PC-9 (cell line): ENCODE measurements around the gene GPR35. TPM values are rescaled to one million over a fixed set of nuclear protein-coding genes. Genes with fewer than 3 reads are reported as not detected.

ENCODE experiments used
- BruUV-seq: library from RNA; stranded (reverse); fragments of 400-500 nt; replicated peaks from 2 replicates; lab custom pipeline; 2021; lab: Mats Ljungman, UMichigan
- CTCF ChIA-PET: fragments of 300-600 bp; sonication (Branson Sonifier 250); formaldehyde crosslinking; loops from one replicate; lab custom pipeline; 2022; ENCODE audit warnings: antibody characterized with exemption; lab: Charles Lee
- POLR2A ChIA-PET: fragments of 300-600 bp; sonication (Branson Sonifier 250); formaldehyde crosslinking; loops from one replicate; lab custom pipeline; 2022; ENCODE audit warnings: antibody characterized with exemption; ENCODE audit not compliant: unreplicated experiment; lab: Charles Lee
- DNase-seq, 2 experiments: peaks; one replicate each; pipeline versions ENCODE4 v3.0.0 to v3.0.0-alpha.2; 2015 to 2022; ENCODE audit warnings: mixed read lengths in 1 of 2
- H2AFZ ChIP-seq: fragments of 200-600 bp; sonication (generic); 2 replicates; pipeline ENCODE4 v1.8.1; 2017; ENCODE audit warnings: antibody characterized with exemption
- H3F3A ChIP-seq: fragments of 200-600 bp; sonication (generic); 2 replicates; pipeline ENCODE4 v1.8.1; 2017; ENCODE audit warnings: antibody characterized with exemption, mild to moderate bottlenecking, low read depth; ENCODE audit not compliant: insufficient read depth
- H3K27ac ChIP-seq: fragments of 200-600 bp; sonication (generic); 2 replicates; pipeline ENCODE4 v1.6.1; 2016; ENCODE audit warnings: mixed run types
- H3K27me3 ChIP-seq: fragments of 200-600 bp; sonication (generic); 2 replicates; pipeline ENCODE4 v1.6.1; 2016; ENCODE audit warnings: low read depth, mixed run types; ENCODE audit not compliant: insufficient read depth
- H3K36me3 ChIP-seq: fragments of 200-600 bp; sonication (generic); 2 replicates; pipeline ENCODE4 v1.6.1; 2016; ENCODE audit warnings: low read depth, mixed run types
- H3K4me1 ChIP-seq: fragments of 200-600 bp; sonication (generic); replicated peaks from 2 replicates; pipeline ENCODE4 v1.6.1; 2016; ENCODE audit warnings: mixed run types; ENCODE audit not compliant: insufficient read depth
- H3K4me2 ChIP-seq: fragments of 200-600 bp; sonication (generic); 2 replicates; pipeline ENCODE4 v1.6.1; 2017; ENCODE audit warnings: mixed run types
- H3K4me3 ChIP-seq: fragments of 200-600 bp; sonication (generic); 2 replicates; pipeline ENCODE4 v1.6.1; 2016; ENCODE audit warnings: mixed run types
- H3K79me2 ChIP-seq: fragments of 200-600 bp; sonication (generic); 2 replicates; pipeline ENCODE4 v1.6.1; 2017; ENCODE audit warnings: low read depth, mixed run types
- H3K9me2 ChIP-seq: fragments of 200-600 bp; sonication (generic); 2 replicates; pipeline ENCODE4 v1.8.1; 2017; ENCODE audit warnings: mild to moderate bottlenecking; ENCODE audit not compliant: insufficient read depth
- H3K9me3 ChIP-seq: fragments of 200-600 bp; sonication (generic); 2 replicates; pipeline ENCODE4 v1.8.1; 2016; ENCODE audit warnings: low read depth; ENCODE audit not compliant: insufficient read depth
- H4K20me1 ChIP-seq: fragments of 200-600 bp; sonication (generic); 2 replicates; pipeline ENCODE4 v1.8.1; 2017; ENCODE audit not compliant: insufficient read depth
- CTCF ChIP-seq: fragments of 200-600 bp; sonication (generic); conservative IDR thresholded peaks from 2 replicates; pipeline ENCODE4 v1.6.1; 2017; ENCODE audit warnings: mixed run types, antibody characterized with exemption, mild to moderate bottlenecking, moderate library complexity
- EZH2 ChIP-seq: fragments of 200-600 bp; sonication (generic); IDR thresholded peaks from 2 replicates; pipeline ENCODE4 v1.8.0; 2017; ENCODE audit warnings: antibody characterized with exemption, low read depth
- intact Hi-C: fragments of 100-400 bp; cut with micrococcal nuclease; formaldehyde crosslinking; loops from one replicate; pipeline ENCODE4 v1.10.0; 2022; ENCODE audit not compliant: unreplicated experiment
- total RNA-seq: library from RNA; stranded (reverse); gene quantifications from 2 replicates; pipeline ENCODE4 v1.2.3, GENCODE V29; 2021

GPR35 gene
- total RNA-seq, 1 experiment from 2014 or later = 1.1 TPM

- H4K20me1 ChIP-seq = no peaks in the 10 kb centered on the region
- no peak overlapping the region for H3K27ac ChIP-seq
- no TSS peak for BruUV-seq
- ChIA-PET POLR2A (interaction anchor here (0.6 to 0.7 kb wide), 2 partner anchors 98 to 169 kb away, joined by 4 to 6 read pairs; no protein-coding TSS in a partner anchor), CTCF (interaction anchor here (0.7 to 1.1 kb wide), 4 partner anchors 17 to 39 kb away, joined by 3 to 7 read pairs (median 5); partner anchors contain the start of gene CAPN10)
- no peaks in the 10 kb centered on the region for H3K9me3 ChIP-seq
- no peak for TF ChIP-seq EZH2
- peak; percentile 79 for TF ChIP-seq CTCF
- no peaks in the 10 kb centered on the region for H3K4me1 ChIP-seq
- peak overlapping the region; percentile 29; the same call in 1 of the 2 replicates for H3K4me2 ChIP-seq
- no peaks in the 10 kb centered on the region for H3K27me3 ChIP-seq
- DNase-seq = peak; percentile 78 to 88
- no peaks in the 10 kb centered on the region for H3K79me2 ChIP-seq
- H2AFZ ChIP-seq = no peak overlapping the region
- no peaks in the 10 kb centered on the region for H3K36me3 ChIP-seq
- no peaks in the 10 kb centered on the region for H3K9me2 ChIP-seq
- no peaks in the 10 kb centered on the region for H3F3A ChIP-seq
- intact Hi-C loops = no loop called here
- no peak overlapping the region for H3K4me3 ChIP-seq
Observed at GRCh38 chr2:240604291-240604938, 20.9 kb upstream of the GPR35 start.

DNA sequence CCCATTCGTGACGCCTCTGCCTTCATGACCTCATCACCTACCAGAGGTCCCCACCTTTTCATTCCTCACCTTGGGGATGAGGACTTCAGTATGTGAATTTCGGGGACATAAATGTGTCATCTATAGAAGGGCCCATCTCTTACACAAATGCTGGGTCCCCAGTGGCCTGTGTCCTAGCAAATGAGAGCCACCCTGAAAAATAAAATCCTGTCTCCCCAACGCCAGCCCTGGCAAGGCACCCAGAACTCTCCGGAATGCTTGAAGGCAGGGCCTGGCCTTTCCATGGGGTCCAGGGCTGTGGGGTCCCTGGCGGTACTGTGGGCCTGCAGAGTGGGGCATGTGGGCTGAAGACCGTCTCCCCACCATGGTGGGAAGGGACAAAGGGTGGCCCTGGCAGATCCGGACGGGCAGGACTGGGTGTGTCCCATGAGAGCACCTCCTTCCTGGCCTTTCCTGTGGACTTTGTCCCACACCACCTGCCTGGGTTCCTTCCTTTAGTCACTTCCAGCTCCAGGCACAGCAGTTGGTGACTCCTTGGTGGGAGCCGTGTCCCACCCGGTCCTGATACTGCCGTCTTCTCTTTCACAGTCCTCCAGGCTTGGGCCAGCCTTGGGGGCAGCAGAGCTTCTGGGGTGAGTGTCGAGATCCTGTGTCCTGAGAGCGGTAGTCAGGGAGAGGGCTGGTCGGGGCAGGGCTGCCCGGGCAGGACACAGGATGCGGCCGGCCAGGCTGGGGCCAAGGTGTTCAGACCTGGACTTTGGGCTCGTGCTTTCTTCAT lies 20.2 kb upstream of the GPR35 start:
- no peaks in the 10 kb centered on the region for H3K27me3 ChIP-seq
- no peaks in the 10 kb centered on the region for H3K79me2 ChIP-seq
- H4K20me1 ChIP-seq = no peaks in the 10 kb centered on the region
- H3K9me3 ChIP-seq = no peaks in the 10 kb centered on the region
- no peak overlapping the region for H3K4me3 ChIP-seq
- no peak for DNase-seq
- H3K27ac ChIP-seq = no peak overlapping the region
- BruUV-seq = no TSS peak
- peak overlapping the region; percentile 29; the same call in 1 of the 2 replicates for H3K4me2 ChIP-seq
- H2AFZ ChIP-seq = no peak overlapping the region
- TF ChIP-seq CTCF (no peak), EZH2 (no peak)
- H3K4me1 ChIP-seq = no peaks in the 10 kb centered on the region
- H3F3A ChIP-seq = no peaks in the 10 kb centered on the region
- ChIA-PET CTCF (interaction anchor here (1.1 kb wide), 2 partner anchors 19 to 39 kb away, joined by 5 read pairs; partner anchors contain the start of gene CAPN10), POLR2A (no interaction called here)
- no peaks in the 10 kb centered on the region for H3K36me3 ChIP-seq
- intact Hi-C loops = no loop called here
- no peaks in the 10 kb centered on the region for H3K9me2 ChIP-seq

DNA sequence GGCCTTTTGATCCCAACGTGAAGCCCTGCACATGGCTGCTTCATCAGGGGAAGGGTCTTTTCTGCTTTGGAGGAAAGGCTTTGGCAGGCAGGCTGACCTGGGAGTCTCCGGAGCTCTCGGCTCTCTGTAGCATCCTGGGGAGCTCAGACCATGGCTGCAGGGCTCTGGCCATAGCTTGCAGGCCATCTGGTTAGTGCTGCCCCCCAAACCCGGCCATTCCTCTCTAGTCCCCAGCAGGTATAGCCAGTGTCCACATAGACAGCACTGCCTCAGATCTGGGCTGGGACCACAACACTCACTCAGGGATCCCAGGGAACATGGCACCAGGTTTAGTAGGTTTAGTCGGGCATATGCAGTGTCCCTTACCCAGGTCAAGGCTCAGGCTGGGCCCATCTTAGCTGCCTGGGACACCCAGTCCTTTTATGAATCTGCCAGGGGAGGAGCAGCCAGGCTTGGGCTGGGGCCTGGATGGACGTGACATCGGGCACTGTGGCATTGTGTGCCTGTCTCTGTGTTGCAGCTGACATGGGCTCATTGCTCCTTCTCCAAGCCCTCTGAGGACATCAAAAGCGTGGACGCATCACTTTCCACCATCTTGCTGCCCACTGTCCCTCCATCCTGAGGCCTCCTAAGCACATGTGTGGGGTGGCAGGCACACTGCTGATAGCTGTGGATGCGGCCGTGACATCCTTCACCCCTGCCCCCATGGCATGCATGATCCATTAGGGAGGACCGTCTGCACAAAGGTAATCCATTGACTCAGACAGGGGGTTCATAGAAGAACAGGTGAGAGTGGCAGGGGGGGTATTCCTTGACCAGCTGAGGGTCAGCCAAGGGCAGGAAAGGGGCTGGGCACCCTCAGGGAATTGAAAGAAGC lies 19.2 kb upstream of the GPR35 start:
- H3K9me3 ChIP-seq = no peaks in the 10 kb centered on the region
- DNase-seq = no peak
- H3K4me1 ChIP-seq = no peaks in the 10 kb centered on the region
- ChIA-PET POLR2A (no interaction called here), CTCF (no interaction called here)
- H2AFZ ChIP-seq = no peak overlapping the region
- no TSS peak for BruUV-seq
- H3K79me2 ChIP-seq = no peaks in the 10 kb centered on the region
- no peaks in the 10 kb centered on the region for H4K20me1 ChIP-seq
- no peaks in the 10 kb centered on the region for H3F3A ChIP-seq
- H3K27me3 ChIP-seq = no peaks in the 10 kb centered on the region
- H3K4me2 ChIP-seq = no peak overlapping the region
- H3K4me3 ChIP-seq = no peak overlapping the region
- intact Hi-C loops = no loop called here
- no peak for TF ChIP-seq CTCF
- no peak for TF ChIP-seq EZH2
- H3K36me3 ChIP-seq = no peaks in the 10 kb centered on the region
- no peaks in the 10 kb centered on the region for H3K9me2 ChIP-seq
- H3K27ac ChIP-seq = no peak overlapping the region
